HL-60/S4 (cell line): ENCODE data around the gene JAG1.
"Not testable (repeated sequence)": the region's sequence is repeated elsewhere in the genome, so short reads cannot be mapped to it uniquely, and the experiment has no call there.

Experiments
- in situ Hi-C: fragments of 300-500 bp; cut with MboI; formaldehyde crosslinking; loops from 2 replicates; pipeline ENCODE4 v1.14.3; 2022; ENCODE audit warnings: low sequenced_read_pairs

JAG1 gene

GRCh38 chr20:10619427-10619826 is 54.4 kb downstream of the JAG1 start:
- in situ Hi-C loops, result no loop called here

DNA sequence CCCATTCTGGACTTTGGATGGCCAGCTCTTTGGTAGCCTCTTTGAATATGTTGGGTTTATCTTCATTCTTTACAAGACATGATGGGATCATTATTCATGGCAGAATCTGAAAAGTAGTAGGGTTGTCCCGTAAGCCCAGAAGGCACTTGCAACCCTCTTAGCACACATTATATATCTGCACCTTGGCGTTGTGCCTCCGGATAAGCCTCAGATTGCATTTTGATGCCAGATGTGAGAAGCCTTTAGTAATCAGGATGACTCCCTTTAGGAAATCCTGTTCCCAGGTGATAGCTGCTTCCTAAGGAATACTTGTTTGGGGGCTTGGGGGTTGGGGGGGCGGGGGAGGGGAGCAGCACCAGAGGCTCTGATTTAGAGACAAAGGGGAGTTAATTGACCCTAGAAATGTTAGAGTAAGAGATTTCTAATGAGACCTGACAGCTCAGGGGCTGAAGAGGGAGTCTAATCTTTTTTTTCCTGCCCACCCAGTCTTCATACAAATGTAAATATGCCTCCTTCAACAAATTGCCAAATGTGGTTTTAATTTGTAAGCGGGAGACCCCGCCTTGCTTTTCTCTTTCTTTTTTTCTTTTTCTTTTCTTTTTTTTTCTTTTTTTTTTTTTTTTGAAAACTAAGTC is 55.1 kb downstream of the JAG1 start:
- in situ Hi-C loops, result no loop called here

DNA sequence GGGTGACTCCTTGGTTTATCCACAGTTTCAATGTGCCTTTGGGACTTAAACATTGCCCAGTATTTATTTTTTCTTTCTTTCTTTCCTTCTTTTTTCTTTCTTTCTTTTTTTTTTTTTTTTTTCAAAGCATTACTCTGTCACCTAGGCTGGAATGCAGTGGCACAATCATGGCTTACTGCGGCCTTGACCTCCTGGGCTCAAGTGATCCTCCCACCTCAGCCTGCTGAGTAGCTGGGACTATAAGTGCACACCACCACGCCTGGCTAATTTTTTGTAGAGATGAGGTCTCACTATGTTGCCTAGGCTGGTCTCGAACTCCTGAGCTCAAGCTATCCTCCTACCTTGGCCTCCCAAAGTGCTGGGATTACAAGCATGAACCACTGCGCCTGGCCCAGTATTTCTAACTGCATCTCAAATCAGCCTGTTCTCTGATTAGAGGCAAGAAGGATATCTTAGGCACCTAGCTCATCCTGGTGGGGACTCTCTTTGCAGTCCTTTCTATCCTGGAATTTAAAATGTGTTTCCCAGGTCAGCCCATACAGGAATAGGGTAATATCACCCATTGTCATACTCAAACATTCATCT is 56.2 kb downstream of the JAG1 start:
- in situ Hi-C loops, result not testable (repeated sequence)

DNA sequence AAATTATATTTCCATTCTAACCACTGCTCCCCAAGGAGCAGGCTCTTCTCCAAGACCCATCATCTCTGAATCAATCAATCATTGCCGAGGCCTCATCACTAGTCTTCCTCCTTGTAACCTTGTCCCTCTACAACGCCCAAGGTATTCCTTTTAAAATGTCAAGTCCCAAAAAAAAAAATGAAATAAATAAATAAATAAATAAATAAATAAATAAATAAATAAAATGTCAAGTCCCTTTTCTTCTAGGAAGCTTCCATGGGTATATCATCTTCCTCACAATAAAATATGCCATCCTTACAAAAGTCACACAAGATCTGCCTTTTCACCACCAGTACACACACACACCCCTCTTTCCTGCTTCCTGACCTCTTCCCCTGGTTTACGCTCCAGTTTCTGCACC is 57.6 kb downstream of the JAG1 start:
- in situ Hi-C loops, result no loop called here

DNA sequence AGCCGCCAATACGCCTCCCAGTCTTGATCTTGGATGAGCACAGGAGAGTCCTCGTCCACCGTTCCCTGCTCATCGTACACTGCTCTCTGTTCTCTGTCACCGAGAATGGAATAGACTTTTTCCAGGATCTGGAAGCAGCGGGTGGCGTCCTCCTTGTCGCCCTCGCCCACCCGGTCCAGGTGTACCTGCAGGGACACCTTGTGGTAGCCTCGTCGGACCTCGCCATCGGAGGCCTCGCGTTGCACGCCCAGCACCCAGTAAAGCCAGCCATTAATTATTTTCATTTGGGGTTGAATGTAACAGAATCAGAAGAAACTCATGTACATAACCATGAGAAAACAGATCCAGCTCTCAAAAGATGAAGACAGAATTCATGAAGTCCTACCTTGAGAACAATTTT is 59.9 kb downstream of the JAG1 start:
- in situ Hi-C loops, result no loop called here

DNA sequence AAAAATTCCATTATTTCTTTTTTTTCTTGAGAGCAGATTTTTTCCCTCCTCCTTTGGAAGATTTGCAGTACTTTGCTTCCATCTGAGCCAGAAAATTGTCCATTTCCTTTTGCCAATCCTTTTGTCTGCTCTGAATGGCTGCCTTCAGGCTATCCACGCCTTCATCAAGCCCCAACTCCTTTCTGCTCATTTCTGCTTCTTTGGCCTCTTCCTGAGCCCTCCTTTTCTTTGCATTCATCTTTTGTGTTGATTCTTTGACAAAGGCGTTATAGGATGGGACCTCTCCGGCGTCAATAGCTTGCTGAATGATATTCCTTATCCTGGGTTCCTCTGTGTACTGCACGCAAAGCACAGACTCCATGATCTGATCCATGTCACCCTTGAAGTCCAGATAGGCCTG is 60.4 kb downstream of the JAG1 start:
- in situ Hi-C loops, result not testable (repeated sequence)

DNA sequence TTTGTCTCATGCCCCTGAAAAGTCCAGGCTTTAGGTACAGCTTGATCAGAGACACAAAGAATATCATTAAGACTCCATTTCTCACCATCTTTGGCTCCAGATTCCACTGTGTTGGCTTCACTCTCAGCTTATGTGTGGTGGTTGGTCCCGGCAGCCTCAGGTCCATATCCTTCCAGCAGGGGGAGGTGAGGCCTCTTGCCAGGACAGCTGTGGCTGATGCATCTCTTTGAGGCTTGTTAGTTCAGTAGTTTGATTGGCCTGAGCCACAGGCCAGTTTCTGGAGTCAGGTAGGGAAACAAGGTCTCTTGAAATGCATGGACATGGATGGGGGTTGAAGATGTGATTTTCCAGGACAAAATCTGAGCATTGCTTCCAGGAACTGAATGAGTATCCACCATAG is 62.4 kb downstream of the JAG1 start:
- in situ Hi-C loops, result no loop called here

GRCh38 chr20:10610251-10610650 is 63.5 kb downstream of the JAG1 start:
- in situ Hi-C loops, result no loop called here

DNA sequence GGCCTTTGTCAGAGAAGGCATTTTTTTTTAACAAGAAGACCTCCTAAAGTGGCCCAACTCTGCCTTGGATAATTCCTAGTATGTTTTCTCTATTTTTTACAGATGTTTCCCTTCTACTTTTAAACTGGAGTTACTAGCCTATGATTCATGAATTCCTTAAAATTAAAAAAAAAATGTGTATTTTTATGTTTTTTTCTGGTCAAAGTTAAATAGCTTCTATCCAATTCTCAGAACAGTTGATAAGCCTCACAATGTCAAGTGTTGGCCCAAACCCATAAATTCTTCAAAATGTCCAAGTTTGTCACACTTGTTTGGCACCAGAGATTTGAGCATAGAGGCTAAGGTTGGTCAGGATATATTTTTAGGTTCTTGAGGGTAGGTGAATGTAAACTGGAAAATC is 64.0 kb downstream of the JAG1 start:
- in situ Hi-C loops, result no loop called here

DNA sequence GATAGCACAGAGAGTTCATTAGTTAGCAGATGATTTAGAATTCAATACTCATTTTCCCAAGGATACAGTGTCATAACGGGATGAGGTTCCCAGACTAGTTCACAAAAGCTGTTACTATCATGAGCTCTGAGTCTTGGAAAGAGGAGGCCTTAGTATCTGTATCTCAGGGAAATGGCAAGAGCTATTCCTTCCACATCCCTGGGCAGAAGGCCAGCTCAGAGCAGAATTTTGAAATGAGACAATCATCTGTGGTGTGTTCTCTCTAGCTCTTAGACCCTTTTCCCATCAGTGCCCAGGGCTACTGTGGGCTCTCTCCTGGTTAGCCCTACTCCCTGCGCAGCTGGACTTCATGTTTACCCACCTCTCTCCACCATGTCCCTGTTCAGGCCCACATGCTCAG is 64.5 kb downstream of the JAG1 start:
- in situ Hi-C loops, result no loop called here

DNA sequence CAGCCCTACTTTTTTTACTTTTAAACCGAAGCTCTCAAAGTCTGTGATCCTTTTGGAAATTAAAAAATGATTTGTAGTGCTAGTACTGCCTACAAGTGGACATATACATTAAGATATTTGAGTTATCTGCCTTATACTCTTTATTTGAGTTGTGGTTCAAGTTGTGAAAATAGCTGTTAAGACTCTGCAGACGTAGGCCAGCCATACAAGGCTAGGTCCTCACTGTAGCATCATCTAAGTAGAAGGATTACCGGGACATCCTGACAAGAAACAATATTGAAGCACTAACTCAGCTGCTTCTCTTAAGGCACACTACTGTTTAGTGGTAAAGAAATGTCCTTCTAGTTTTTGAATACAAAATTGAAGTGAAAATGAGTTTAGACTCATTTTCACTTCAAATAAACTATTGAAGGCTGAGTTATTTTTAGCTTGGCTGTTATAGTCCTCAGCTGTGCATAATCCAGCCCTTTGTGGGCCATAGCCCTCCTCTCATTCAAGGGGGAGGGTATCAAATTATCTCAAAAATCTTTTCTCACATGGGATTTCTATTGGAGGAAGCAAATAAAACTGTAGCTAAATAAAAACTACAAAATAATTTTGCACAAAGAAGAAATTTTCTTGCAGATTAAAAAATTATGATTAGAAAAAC is 68.1 kb downstream of the JAG1 start:
- in situ Hi-C loops, result no loop called here

DNA sequence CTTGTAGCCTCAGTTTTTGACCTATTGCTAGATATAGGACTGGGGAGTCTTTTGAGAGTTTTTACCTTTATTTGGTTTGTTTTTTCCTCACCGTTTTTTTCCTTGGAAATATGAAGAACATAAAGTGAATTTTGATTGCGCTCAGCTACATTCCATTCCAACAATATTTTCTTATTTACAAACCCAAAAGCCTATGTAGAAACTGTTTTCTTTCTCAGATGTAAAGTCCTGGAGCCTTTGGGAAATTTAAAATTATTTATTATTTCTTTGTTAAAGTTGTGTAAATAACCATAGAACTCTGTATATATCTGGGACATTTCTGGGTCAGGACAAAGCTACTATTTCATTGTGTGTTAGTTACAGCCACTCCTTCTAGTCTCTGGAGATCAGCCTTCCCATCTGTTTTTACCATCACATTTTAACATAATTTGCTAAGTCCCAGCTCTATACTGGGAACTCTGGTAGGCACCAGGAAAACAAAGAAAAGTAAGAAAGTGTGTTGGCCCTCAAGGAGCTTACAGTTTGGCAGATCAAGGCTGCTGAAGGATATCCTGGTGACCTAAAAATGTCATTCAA is 68.8 kb downstream of the JAG1 start:
- in situ Hi-C loops, result no loop called here

DNA sequence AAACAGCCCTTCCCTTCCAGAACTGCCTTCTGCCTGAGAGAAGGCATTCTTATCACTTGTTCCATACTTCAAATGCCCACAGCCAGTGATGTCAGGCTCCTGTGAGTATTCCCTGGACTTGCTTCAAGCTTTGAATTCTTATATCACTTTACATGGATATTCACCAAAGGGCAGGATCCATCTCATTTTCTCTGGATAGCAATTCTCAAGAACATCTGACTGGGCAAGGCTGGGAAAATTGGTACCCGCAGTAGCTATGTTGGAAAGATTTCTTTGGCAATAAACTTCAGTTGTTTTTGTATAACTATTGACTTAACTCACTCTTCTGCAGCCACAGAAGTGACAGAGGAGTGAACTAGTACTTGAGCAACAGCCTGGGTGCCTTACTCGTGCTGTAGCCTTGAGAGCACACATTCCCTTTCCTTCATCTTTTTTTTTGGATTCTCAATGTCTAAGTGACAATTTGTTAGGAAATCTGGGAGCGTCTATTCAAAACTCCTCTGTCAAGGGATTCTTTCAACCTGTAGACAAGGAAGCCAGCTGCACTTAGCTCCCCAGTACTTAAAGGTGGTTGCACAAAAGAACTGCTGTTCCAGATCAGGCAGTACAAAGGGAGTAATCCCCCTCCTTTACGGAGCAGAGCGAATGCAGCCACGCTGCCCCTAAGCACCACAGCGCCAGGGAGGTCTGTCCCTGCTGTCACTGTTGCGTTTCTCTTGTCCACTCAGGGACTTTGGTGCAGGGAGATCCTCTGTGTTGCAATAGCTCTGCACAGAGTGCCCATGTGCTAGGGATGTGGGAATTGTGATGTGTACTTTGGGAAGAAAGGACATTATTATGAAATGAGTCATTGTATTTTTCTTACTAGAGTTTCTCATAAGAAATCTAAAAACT is 69.6 kb downstream of the JAG1 start:
- in situ Hi-C loops, result no loop called here

DNA sequence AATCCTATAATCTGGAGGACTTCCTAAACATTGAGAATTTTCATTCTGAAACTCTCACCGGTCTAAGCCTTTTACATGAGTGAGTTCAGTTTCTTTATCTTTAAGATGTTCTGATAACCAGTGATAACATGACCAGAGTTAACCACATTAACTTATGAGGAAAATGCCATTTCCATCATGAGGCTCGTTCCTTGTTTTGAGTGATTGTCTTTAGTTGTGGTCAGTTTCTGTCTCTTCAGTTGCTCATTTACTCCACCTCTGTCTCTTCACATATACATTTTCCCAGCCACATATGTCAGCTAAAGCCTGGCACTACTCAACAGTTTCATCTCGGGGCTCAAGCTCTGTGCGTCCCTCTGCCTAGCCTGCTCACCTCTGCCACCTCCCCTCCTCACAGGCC is 70.4 kb downstream of the JAG1 start:
- in situ Hi-C loops, result no loop called here

DNA sequence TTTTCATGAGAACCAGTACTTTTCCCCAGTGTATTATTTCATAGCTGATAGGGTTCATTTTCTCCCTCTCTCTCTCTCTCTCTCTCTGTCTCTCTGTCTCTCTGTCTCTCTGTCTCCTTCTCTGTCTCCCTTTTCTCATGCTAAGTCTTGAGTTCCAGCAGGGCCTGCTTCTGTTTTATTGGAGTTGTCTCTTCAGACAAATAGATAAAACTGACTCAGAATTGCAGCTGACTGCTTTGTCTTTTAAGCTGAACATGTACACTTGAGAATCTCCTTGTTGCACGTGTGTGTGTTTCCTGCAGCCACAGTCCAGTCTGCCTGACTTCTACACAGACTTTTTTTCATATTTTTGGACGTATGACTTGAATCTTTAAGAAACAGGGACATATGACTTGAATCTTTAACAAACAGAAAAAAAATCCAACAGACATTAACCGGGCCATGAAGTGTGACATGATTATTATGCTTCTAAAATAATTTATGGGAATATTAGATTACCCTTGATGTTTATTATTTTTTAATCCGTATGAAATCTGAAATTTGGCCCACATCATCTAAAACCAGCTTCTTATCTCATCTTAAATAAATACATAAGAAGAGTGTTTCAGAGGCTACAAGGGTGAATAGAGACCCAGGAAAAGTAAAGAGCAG is 71.5 kb downstream of the JAG1 start:
- in situ Hi-C loops, result no loop called here

DNA sequence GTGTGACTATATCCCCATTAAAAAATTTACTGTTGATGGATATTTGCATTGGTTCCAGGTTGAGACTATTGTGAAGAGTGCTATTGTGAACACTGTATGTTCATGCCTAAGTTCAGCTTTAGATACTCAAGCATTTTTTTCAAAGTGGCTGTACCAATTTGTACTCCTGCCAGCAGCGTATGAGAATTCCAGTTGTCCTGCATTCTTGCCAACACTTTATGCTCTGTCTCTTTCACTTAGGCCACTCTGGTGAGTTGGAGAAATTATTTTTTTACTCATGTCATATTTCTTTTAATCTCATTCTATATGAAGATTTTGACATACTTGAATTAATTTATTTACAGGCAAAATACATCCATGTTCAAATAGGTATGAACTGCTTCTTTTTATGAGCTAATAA is 76.2 kb downstream of the JAG1 start:
- in situ Hi-C loops, result no loop called here

- in situ Hi-C loops, result no loop called here
Observed at GRCh38 chr20:10596710-10597121, 77.1 kb downstream of the JAG1 start.

- in situ Hi-C loops, result no loop called here
Observed at GRCh38 chr20:10595985-10596384, 77.8 kb downstream of the JAG1 start.

DNA sequence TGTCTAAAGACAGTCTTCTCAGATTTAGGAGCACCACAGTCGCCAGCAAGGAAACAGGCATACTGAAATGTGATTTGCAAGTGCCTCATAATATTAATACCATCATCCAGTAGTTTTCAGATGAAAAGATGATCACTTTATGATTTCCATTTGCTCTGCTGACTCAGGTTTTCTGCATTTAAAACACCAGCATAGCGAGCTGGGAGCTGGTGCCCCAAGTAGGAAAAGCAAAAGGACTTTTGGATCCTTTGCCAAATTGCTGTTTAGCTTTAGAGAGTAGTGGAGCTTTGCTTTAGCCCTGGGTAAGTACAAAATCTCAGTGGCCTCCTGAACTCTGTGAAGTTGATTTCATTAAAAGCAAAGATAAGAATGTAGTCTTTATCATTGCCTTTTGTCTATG is 78.5 kb downstream of the JAG1 start:
- in situ Hi-C loops, result no loop called here

GRCh38 chr20:10594296-10594868 is 79.4 kb downstream of the JAG1 start:
- in situ Hi-C loops, result no loop called here
